H7 (cell line): ENCODE results near the gene SLCO4A1. TPM values are rescaled to one million over a fixed set of nuclear protein-coding genes. Genes with fewer than 3 reads are reported as not detected.

Source experiments
- DNase-seq: peaks from one replicate; pipeline ENCODE4 v3.0.0; 2012
- H3K27me3 ChIP-seq: 2 replicates; pipeline ENCODE4 v1.6.0; 2011; ENCODE audit warnings: mild to moderate bottlenecking, low read length; ENCODE audit not compliant: control insufficient read depth, insufficient read depth
- H3K36me3 ChIP-seq: replicated peaks from 2 replicates; pipeline ENCODE4 v1.5.1; 2011; ENCODE audit warnings: low read length; ENCODE audit not compliant: control insufficient read depth, insufficient read depth
- H3K4me3 ChIP-seq: 2 replicates; pipeline ENCODE4 v1.5.1; 2011; ENCODE audit warnings: low read depth, mild to moderate bottlenecking, control low read depth, low read length, moderate library complexity; ENCODE audit not compliant: insufficient read depth
- total RNA-seq: library from RNA; depleted of rRNA; stranded (reverse); fragments of >200 nt; shearing (Covaris generic); gene quantifications from 2 replicates; pipeline ENCODE4 v1.2.3, GENCODE V29; 2014

The SLCO4A1 gene
- total RNA-seq, 1 experiment from 2014 or later = 14.6 TPM

GRCh38 chr20:62635852-62636251 is 6.5 kb upstream of the SLCO4A1 start:
- H3K27me3 ChIP-seq = peaks cover 1% of the 10 kb centered on the region
- no peak overlapping the region for H3K4me3 ChIP-seq
- no peaks in the 10 kb centered on the region for H3K36me3 ChIP-seq
- DNase-seq = peak; percentile 86

- no peak overlapping the region for H3K4me3 ChIP-seq
Observed at GRCh38 chr20:62636446-62636845, 5.9 kb upstream of the SLCO4A1 start.

GRCh38 chr20:62637110-62637509 is 5.2 kb upstream of the SLCO4A1 start:
- DNase-seq = no peak
- Histone ChIP-seq H3K4me3 (no peak overlapping the region), H3K27me3 (peaks cover 14% of the 10 kb centered on the region), H3K36me3 (no peaks in the 10 kb centered on the region)

More at GRCh38 chr20:62636446-62636845, 5.9 kb upstream of the SLCO4A1 start:
- peaks cover 7% of the 10 kb centered on the region for H3K27me3 ChIP-seq
- H3K36me3 ChIP-seq = no peaks in the 10 kb centered on the region
- DNase-seq = peak; percentile 76

GRCh38 chr20:62637521-62638054 is 4.7 kb upstream of the SLCO4A1 start:
- no peak for DNase-seq
- Histone ChIP-seq H3K36me3 (no peaks in the 10 kb centered on the region), H3K4me3 (no peak overlapping the region), H3K27me3 (peaks cover 15% of the 10 kb centered on the region)

- Histone ChIP-seq H3K36me3 (no peaks in the 10 kb centered on the region), H3K27me3 (peaks cover 21% of the 10 kb centered on the region), H3K4me3 (no peak overlapping the region)
- no peak for DNase-seq
Observed at GRCh38 chr20:62638055-62638570, 4.2 kb upstream of the SLCO4A1 start.

GRCh38 chr20:62638679-62639406 is 3.5 kb upstream of the SLCO4A1 start:
- DNase-seq = no peak
- Histone ChIP-seq H3K36me3 (no peaks in the 10 kb centered on the region), H3K27me3 (peaks cover 28% of the 10 kb centered on the region), H3K4me3 (no peak overlapping the region)

- Histone ChIP-seq H3K27me3 (peaks cover 31% of the 10 kb centered on the region), H3K36me3 (no peaks in the 10 kb centered on the region), H3K4me3 (no peak overlapping the region)
- no peak for DNase-seq
Observed at GRCh38 chr20:62639765-62640164, 2.5 kb upstream of the SLCO4A1 start.

- no peak overlapping the region for H3K4me3 ChIP-seq
- no peak for DNase-seq
- peaks cover 31% of the 10 kb centered on the region for H3K27me3 ChIP-seq
Observed at GRCh38 chr20:62640870-62641269, 1.4 kb upstream of the SLCO4A1 start.

GRCh38 chr20:62641321-62642050 is 817 bp upstream of the SLCO4A1 start:
- DNase-seq = no peak
- Histone ChIP-seq H3K36me3 (no peaks in the 10 kb centered on the region), H3K27me3 (peaks cover 31% of the 10 kb centered on the region), H3K4me3 (peak overlapping the region; percentile 69)

More at GRCh38 chr20:62640870-62641269, 1.4 kb upstream of the SLCO4A1 start:
- H3K36me3 ChIP-seq = no peaks in the 10 kb centered on the region

- Histone ChIP-seq H3K4me3 (peak overlapping the region; percentile 69), H3K36me3 (no peaks in the 10 kb centered on the region), H3K27me3 (peaks cover 31% of the 10 kb centered on the region)
- DNase-seq = peak; percentile 90
Observed at GRCh38 chr20:62642666-62643520, 590 bp downstream of the SLCO4A1 start.

GRCh38 chr20:62643521-62644043 is 1.3 kb downstream of the SLCO4A1 start:
- Histone ChIP-seq H3K4me3 (peak overlapping the region; percentile 69), H3K27me3 (peaks cover 31% of the 10 kb centered on the region), H3K36me3 (no peaks in the 10 kb centered on the region)
- no peak for DNase-seq

- no peak for DNase-seq
- no peaks in the 10 kb centered on the region for H3K36me3 ChIP-seq
- peaks cover 29% of the 10 kb centered on the region for H3K27me3 ChIP-seq
- H3K4me3 ChIP-seq = no peak overlapping the region
Observed at GRCh38 chr20:62644044-62644795, 1.9 kb downstream of the SLCO4A1 start.

- DNase-seq = no peak
- Histone ChIP-seq H3K4me3 (no peak overlapping the region), H3K27me3 (peaks cover 29% of the 10 kb centered on the region), H3K36me3 (no peaks in the 10 kb centered on the region)
Observed at GRCh38 chr20:62644802-62645496, 2.6 kb downstream of the SLCO4A1 start.
